ENCODE data around the gene KMT5C.

KMT5C gene

DNA sequence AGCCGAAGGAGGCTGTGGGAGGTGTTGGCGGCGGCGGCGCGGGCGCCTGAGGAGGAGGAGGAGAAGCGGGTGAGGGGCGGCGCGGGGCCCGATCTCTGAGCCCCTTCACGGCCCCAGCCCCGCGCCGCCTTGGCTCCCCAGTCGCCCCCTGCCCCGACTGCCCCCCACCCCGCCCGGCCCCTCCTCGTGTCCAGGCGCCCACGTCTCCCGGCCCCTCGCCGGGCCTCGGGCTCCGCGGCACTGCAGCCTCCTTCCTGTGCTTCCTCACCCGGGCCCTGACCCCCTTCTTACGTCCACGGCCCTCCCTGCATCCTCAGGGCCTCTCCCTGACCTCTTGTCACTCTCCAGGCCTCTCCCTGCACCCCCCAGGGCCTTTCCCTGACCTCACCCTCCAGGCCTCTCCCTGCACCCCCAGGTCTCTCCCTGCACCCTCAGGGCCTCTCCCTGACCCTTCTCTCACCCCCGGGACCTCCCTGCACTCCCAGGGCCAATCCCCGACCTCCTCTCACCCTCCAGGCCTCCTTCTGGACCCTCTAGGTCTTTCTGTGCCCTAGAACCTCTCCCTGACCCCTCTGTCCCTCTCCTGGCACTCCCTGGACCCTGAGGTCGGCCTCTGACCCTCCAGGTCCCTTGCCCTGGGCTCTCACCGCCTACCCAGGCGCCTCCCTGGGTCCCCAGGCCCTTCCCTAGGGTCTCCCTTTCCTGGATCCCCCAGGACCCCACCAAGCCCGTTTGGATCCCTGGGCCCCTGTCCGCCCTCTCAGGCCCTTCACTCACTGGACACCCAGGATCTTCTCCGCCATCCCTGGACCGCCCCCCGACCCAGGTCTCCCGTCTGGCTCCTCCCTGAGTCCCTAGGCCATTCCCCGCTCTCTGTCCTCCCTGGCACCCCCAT lies 460 bp downstream of the KMT5C start:
- ChIA-PET CTCF (interaction anchor here (0.5 to 2.0 kb wide), 13 partner anchors 10 to 266 kb away, joined by 3 to 17 read pairs (median 4); partner anchors contain the start of gene ZNF865), POLR2A (interaction anchor here (0.6 to 2.4 kb wide), 52 partner anchors 9 to 314 kb away, joined by 3 to 95 read pairs (median 4); partner anchors contain the start of genes BRSK1, FIZ1, GARIN5B and HSPBP1)
- peaks cover 14% of the 10 kb centered on the region for H3K4me1 ChIP-seq (ENCODE audit: control insufficient read depth, insufficient read depth, low read length)
- peak overlapping the region; percentile 89 for H3K27ac ChIP-seq (ENCODE audit: extremely low read depth, low read depth, low read length)
- H3K9me3 ChIP-seq (ENCODE audit: control insufficient read depth, insufficient read depth, low read depth, low read length), result no peaks in the 10 kb centered on the region
- peak overlapping the region; percentile 88 for H3K4me3 ChIP-seq (ENCODE audit: low read depth, low read length)
- peaks cover 3 to 35% of the 10 kb centered on the region in 2 experiments for H3K36me3 ChIP-seq (ENCODE audit: control insufficient read depth in 2 of 2, insufficient read depth in 1 of 2, low read length in 2 of 2)
- TF ChIP-seq EGR2 (tag by site-specific recombination; IDR thresholded peaks at IDR 0.05; ENCODE audit: low read depth), result no peak
- TF ChIP-seq, protein P1, sequence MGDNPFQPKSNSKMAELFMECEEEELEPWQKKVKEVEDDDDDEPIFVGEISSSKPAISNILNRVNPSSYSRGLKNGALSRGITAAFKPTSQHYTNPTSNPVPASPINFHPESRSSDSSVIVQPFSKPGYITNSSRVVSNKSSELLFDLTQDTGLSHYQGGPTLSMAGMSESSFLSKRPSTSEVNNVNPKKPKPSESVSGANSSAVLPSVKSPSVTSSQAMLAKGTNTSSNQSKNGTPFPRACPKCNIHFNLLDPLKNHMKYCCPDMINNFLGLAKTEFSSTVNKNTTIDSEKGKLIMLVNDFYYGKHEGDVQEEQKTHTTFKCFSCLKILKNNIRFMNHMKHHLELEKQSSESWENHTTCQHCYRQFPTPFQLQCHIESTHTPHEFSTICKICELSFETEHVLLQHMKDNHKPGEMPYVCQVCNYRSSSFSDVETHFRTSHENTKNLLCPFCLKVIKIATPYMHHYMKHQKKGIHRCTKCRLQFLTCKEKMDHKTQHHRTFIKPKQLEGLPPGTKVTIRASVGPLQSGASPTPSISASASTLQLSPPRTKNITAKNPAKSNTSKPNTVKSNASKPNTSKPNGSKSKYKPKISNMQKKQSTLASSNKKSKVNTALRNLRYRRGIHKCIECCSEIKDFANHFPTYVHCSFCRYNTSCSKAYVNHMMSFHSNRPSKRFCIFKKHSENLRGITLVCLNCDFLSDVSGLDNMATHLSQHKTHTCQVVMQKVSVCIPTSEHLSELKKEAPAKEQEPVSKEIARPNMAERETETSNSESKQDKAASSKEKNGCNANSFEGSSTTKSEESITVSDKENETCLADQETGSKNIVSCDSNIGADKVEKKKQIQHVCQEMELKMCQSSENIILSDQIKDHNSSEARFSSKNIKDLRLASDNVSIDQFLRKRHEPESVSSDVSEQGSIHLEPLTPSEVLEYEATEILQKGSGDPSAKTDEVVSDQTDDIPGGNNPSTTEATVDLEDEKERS (tag by site-specific recombination; IDR thresholded peaks at IDR 0.05), result no peak
- no peak for TF ChIP-seq GLIS1 (tag by site-specific recombination; IDR thresholded peaks at IDR 0.05)
- TF ChIP-seq ZNF416 (tag by site-specific recombination; IDR thresholded peaks at IDR 0.05), result no peak
- no peak for TF ChIP-seq ZNF133 (tag by site-specific recombination; IDR thresholded peaks at IDR 0.05)
- no peak for TF ChIP-seq ZBTB7A (tag by site-specific recombination; IDR thresholded peaks at IDR 0.05; ENCODE audit: low read depth)
- TF ChIP-seq TCF7L2 (IDR thresholded peaks at IDR 0.05; ENCODE audit: borderline replicate concordance, low read depth, low read length), result no peak
- TF ChIP-seq ZFP41 (tag by site-specific recombination; IDR thresholded peaks at IDR 0.05; ENCODE audit: borderline replicate concordance), result no peak
- TF ChIP-seq HOXA7 (CRISPR knock-in tag; IDR thresholded peaks at IDR 0.05; ENCODE audit: borderline replicate concordance), result no peak
- TF ChIP-seq ZNF629 (tag by site-specific recombination; IDR thresholded peaks at IDR 0.05), result 0 out of 2 replicates have a peak, but pooled peaks have one; percentile 3
- no peak for TF ChIP-seq ZNF202 (tag by site-specific recombination; IDR thresholded peaks at IDR 0.05; ENCODE audit: borderline replicate concordance)
- TF ChIP-seq ZFHX2 (tag by site-specific recombination; conservative IDR thresholded peaks at IDR 0.05), result no peak
- TF ChIP-seq ZNF214 (tag by site-specific recombination; IDR thresholded peaks at IDR 0.05; ENCODE audit: borderline replicate concordance), result no peak
- TF ChIP-seq ZNF747 (tag by site-specific recombination; IDR thresholded peaks at IDR 0.05), result no peak
- no peak for TF ChIP-seq GLI2 (tag by site-specific recombination; IDR thresholded peaks at IDR 0.05; ENCODE audit: borderline replicate concordance, low read depth)
- TF ChIP-seq ZNF223 (tag by site-specific recombination; IDR thresholded peaks at IDR 0.05), result peak; percentile 72; the same call in 1 of the 2 replicates
- TF ChIP-seq, protein P2, sequence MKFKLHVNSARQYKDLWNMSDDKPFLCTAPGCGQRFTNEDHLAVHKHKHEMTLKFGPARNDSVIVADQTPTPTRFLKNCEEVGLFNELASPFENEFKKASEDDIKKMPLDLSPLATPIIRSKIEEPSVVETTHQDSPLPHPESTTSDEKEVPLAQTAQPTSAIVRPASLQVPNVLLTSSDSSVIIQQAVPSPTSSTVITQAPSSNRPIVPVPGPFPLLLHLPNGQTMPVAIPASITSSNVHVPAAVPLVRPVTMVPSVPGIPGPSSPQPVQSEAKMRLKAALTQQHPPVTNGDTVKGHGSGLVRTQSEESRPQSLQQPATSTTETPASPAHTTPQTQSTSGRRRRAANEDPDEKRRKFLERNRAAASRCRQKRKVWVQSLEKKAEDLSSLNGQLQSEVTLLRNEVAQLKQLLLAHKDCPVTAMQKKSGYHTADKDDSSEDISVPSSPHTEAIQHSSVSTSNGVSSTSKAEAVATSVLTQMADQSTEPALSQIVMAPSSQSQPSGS (tag by site-specific recombination; IDR thresholded peaks at IDR 0.05; ENCODE audit: low read depth), result no peak
- no peak for TF ChIP-seq ZNF623 (tag by site-specific recombination; IDR thresholded peaks at IDR 0.05)
- TF ChIP-seq, protein P3, sequence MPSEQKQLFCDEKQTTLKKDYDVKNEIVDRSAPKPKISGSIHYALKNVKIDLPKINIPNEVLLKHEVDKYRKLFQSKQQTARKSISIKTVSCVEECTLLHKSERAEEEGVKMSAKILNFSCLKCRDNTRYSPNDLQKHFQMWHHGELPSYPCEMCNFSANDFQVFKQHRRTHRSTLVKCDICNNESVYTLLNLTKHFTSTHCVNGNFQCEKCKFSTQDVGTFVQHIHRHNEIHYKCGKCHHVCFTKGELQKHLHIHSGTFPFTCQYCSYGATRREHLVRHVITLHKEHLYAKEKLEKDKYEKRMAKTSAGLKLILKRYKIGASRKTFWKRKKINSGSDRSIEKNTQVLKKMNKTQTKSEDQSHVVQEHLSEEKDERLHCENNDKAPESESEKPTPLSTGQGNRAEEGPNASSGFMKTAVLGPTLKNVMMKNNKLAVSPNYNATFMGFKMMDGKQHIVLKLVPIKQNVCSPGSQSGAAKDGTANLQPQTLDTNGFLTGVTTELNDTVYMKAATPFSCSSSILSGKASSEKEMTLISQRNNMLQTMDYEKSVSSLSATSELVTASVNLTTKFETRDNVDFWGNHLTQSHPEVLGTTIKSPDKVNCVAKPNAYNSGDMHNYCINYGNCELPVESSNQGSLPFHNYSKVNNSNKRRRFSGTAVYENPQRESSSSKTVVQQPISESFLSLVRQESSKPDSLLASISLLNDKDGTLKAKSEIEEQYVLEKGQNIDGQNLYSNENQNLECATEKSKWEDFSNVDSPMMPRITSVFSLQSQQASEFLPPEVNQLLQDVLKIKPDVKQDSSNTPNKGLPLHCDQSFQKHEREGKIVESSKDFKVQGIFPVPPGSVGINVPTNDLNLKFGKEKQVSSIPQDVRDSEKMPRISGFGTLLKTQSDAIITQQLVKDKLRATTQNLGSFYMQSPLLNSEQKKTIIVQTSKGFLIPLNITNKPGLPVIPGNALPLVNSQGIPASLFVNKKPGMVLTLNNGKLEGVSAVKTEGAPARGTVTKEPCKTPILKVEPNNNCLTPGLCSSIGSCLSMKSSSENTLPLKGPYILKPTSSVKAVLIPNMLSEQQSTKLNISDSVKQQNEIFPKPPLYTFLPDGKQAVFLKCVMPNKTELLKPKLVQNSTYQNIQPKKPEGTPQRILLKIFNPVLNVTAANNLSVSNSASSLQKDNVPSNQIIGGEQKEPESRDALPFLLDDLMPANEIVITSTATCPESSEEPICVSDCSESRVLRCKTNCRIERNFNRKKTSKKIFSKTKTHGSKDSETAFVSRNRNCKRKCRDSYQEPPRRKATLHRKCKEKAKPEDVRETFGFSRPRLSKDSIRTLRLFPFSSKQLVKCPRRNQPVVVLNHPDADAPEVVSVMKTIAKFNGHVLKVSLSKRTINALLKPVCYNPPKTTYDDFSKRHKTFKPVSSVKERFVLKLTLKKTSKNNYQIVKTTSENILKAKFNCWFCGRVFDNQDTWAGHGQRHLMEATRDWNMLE (tag by site-specific recombination; conservative IDR thresholded peaks at IDR 0.05; ENCODE audit: low read depth), result no peak
- no peak for TF ChIP-seq ZNF37A (tag by site-specific recombination; IDR thresholded peaks at IDR 0.05)
- 0 out of 2 replicates have a peak, but pooled peaks have one; percentile 9 for TF ChIP-seq ZFP37 (tag by site-specific recombination; IDR thresholded peaks at IDR 0.05)
- no peak for TF ChIP-seq ZNF266 (tag by site-specific recombination; IDR thresholded peaks at IDR 0.05; ENCODE audit: low read depth)
- TF ChIP-seq ZNF274 (IDR thresholded peaks at IDR 0.05; ENCODE audit: low read length), result no peak
- no peak for TF ChIP-seq ZNF274 (tag by site-specific recombination; IDR thresholded peaks at IDR 0.05; ENCODE audit: borderline replicate concordance)
- no peak for TF ChIP-seq ZNF670 (tag by site-specific recombination; IDR thresholded peaks at IDR 0.05; ENCODE audit: low read depth)
- TF ChIP-seq ZNF16 (tag by site-specific recombination; IDR thresholded peaks at IDR 0.05; ENCODE audit: low read depth), result peak; percentile 15; the same call in 1 of the 2 replicates
- no peak for TF ChIP-seq ZNF404 (tag by site-specific recombination; IDR thresholded peaks at IDR 0.05)
